ENCODE results near the gene EYS.

Gene EYS

GRCh38 chr6:64807785-64808184, 899.2 kb downstream of the EYS start:
- DNase-seq, result no peak

DNA sequence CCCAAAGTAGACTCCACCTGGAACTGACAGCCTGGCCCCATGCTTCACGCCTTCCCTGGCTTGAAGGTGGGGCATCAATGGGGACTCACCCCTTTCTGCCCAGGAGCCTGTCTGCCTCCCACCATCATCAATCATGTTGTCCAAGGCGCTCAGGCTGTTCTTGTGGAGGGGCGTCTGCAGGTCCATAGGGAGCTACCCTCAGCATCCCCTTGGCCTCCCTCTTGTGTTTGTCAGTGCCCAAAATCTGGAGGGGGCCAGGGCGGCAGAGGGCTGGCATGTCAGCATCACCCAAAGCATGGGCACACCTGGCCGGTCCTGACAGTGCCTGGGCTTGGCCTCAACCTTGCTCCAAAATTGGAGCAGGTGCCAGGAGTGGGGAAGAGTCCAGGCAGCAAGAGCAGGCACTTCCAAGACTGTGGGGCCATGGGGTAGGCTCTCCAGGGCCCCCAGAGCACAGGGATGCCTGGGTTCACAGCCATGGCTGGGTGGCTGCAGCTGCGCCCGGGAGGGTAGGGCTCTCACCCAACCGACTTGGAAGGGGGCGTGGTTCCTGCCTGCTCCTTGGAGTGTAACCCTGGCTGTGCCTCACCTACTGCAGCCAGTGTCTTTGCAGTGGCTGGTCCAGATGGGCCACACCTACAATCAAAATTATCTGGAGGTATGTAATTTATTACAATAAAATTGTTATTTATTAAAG, 903.4 kb downstream of the EYS start:
- no peak for DNase-seq

DNA sequence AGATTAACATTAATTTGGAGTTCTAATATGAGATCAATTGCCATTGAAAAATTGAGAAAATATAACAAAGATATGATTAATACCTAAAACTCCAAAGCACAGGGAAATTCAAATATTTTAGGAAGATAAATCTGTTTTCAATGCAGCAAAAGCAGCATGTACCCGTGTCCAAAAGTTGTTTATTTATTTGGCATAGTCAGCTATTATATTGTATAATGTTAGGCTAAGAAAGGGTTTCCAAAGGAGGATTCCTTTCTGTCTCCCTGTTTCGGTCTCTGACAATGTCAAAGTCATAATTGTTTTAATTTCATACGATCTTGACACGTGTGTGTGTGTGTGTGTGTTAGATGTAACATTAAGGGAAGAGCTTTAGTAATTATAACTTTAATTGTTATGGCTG, 914.5 kb downstream of the EYS start:
- DNase-seq, result no peak

GRCh38 chr6:64789476-64789875, 917.5 kb downstream of the EYS start:
- DNase-seq, result no peak

DNA sequence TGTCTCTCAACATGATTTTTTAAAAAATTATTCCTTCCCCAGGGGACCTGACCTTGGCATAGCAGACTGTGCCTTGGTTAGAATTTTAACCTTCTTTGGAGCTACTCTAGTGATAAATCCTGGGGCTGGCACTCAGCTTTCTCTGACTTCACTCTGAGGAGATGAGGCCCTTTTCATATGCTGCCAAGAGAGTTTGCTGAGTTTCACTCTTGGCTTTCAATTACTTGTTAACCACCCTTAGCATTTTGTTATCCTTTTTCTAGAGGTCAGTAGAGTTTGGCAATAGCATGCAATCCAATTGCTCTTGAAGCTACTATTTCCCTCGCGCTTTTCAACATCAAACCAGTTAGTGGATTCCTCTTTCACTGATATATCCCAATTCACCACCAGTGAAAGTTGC, 920.3 kb downstream of the EYS start:
- no peak for DNase-seq

DNA sequence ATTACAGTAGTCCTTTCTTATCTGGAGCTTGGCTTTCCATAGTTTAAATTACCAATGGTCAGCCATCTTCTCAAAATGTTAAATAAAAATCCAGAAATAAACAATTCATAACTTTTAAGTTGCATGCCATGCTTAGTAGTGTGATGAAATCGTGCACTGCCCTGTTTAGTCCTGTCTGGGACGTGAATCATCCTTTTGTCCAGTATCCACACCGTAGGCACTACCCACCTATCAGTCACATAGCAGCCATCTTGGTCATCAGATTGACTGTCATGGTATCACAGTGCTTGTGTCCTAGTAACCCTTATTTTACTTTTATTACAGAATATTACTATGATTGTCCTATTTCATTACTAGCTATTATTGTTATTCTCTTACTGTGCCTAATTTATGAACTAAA, 924.1 kb downstream of the EYS start:
- no peak for DNase-seq

DNA sequence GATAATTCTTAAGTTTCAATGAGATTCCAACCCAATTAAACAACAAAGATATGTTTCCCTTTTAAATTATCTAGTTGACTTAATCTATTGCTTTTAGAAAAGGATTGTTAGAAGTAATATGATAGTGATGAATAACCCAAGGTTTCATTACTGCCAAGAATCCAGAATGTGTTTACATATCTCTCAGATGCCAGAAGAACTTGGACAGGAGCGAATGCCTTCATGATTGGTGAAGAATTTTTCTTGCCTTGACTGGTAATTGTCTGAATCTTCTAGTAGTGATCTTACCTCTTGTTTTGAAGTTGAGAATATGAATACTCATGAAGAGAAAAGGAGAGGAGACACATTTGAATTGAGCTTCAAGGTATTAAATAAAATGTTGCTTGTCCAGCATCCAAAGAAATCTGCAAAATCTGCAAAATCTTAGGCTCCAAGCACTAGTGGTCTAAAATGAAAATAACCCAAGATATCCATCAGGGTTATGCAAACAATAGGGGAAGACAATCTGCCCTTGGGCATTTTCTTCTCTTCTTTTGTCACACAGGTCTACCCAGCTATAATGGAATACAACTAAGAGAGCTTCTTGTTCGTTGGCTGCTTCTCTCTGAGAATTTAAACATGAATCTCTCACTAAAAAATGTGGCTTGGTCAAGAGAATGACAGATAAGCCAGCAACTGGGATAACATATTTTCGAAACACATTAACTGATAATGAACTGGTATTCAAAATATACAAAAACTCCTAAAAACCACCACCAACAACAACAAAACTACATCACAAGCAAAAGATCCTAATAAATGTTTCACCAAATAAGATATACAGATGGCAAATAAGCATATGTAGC, 928.9 kb downstream of the EYS start:
- DNase-seq, result no peak

DNA sequence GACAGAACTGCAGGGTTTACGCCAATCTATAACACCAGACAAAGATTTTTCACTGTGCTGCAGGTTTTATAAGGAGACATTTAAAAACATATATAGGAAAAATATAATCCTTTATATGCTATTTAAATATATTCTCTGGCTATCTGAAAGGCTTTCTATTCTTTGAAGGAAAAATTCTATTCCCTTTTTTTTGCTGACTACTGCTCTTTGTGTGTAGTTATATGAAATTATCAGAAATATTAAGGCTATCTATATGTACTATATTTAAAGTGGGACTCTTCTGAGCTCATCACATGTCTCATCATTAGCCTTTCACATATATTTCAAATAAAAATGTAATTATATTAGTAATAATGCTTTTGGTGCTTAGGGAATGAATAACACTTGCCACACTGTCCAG, 930.7 kb downstream of the EYS start:
- no peak for DNase-seq

DNA sequence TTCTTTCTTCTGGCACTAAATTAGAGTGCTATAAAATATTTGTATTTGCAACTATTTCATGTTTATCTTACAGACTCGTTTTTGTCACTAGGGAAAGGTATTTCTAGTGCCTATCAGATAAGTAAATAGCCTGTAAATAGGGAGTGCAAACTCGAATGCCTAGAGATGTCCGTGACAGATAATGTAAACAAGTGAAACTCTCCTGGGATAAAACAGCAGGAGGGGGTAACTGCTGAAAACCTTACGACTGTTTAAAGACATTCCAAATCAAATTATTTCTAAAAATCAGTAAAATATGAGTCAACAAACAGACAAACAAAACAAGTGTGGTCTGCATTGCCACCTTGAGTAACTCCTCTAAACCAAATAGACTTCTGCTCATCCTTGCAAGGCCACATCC, 932.1 kb downstream of the EYS start:
- no peak for DNase-seq

- DNase-seq, result no peak
Measured at GRCh38 chr6:64750910-64751309, 956.1 kb downstream of the EYS start.

- DNase-seq, result no peak
Measured at GRCh38 chr6:64737418-64737817, 969.6 kb downstream of the EYS start.

DNA sequence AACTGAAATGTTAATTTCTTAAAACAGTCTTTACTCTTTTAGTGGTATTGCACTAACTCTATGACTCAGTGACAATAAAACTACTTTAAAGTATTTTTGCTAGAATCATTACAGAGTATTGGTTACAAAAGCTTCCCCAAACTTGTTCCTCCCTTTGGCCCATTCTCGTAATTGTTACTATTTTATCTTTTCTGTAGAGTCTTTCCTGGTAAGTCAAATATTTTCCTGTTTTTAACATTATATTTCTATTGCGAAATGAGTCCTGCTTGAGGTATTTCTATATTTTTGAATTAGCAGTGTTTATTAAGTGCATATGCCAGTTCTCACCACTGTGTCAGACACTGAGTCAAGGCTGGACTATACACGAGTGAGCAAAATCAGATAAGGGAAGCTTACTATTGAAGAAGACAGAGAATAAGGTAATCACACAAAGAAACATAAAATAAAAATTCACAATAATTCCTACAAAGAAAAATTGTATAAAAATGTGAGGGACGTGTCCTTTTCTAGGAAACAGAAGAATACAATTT, 970.5 kb downstream of the EYS start:
- DNase-seq, result no peak

DNA sequence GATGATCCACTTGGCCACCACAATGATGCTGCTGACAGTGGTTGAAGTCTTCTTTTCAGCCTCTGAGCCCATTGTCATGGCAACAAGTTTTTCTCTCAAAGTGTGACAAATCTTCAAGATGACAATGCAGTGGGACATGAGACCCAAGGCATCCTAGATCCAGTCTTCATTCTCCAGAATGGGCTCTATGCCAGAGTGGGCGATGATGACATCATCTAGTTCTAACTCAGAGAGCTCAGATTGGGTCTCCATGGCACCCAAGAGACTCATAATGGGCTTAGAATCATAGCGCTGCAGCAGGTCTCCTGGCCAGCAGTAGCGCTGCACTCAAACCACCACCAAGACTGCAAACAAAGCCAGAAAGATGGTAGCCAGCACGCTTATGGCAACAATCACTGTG, 973.6 kb downstream of the EYS start:
- no peak for DNase-seq

DNA sequence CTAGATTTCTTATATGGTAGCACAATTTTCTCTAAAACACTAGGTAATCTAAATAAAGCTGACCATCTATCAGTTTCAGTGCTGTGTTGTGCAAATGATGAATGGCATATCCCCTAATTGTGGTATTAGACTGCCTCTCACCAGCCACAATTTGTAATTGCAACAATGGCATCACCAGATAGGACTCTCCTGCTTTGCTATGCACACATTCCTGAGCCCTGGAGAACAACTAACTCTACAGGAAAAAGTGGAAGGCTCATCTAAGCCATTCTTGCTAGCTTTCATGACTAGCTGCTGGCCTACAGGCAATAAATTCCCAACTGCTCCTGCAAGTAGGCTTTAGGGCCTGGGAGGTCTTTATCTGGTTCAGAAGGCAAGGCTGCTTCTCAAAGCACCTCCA, 974.1 kb downstream of the EYS start:
- DNase-seq, result peak in 3 of 4 experiments; percentile 2 to 36 (median 28)

- DNase-seq, result no peak
Measured at GRCh38 chr6:64729522-64729921, 977.5 kb downstream of the EYS start.

DNA sequence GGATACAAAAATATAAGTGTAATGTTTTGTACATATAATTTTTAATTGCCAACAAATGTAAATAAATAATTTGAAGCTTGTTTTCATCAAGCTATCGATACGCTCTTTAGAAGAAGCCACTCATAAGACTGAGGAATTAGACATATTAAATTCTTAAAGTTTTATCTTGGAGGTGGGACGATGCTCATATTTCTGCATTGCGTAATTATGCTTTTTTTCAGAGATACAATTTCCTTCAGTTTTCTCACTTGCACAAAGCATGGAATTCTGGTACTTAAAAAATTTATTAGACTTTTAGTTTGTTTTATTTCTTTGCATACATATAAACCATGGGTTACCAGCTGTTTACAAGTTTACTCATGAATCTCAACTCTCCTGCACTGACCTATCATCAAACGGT, 980.0 kb downstream of the EYS start:
- DNase-seq, result no peak

DNA sequence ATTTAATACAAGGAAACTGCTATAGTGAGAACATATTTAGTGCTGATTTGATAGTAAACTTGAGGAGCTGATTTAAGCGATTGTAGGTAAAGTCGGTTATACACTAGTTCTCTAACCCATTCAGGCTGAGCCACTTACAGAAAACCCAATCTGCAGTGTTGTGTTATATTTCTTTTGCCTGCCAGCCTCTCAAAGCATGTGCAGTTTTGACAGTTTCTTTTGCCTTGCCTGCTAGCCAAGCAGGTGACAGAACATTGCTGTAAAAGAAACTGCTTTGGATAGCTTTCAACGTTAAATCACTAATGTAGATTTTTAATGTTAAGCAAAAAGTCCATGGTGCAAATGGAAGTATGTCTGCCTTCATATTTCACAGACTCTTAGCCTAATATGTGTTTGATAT, 982.9 kb downstream of the EYS start:
- no peak for DNase-seq

DNA sequence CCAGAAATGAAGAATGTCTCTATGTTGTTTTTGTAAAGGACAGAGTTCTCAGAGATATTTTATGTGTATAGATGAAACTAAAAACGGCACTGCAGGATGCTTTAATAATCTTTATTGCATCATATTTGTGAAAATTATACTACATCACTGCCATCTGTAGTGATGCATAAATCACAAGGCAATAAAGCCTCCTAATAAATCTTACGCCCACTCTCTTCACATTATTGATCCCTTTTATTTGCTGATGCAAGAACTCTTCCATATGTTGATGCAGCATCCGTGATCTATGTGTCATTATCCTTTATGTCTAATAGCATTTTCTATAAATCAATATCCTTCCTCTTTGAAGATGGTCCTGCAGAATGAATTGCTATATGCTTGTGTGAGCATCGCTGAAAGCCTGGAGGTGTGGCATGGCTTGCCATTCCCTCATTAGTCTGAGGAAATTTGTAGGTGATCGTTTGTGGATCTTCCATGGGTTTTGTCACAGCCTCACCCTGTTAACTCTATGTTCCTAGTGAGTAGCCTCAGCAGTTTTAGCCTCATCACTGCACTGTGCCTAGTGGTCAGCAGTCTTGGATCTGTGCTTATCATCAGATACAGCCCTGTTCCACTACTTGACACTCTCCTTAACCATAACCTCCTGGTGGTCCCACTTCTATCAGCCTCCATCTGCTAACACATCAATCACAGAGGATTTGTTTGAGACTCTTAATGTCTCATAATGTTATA, 983.5 kb downstream of the EYS start:
- no peak for DNase-seq

DNA sequence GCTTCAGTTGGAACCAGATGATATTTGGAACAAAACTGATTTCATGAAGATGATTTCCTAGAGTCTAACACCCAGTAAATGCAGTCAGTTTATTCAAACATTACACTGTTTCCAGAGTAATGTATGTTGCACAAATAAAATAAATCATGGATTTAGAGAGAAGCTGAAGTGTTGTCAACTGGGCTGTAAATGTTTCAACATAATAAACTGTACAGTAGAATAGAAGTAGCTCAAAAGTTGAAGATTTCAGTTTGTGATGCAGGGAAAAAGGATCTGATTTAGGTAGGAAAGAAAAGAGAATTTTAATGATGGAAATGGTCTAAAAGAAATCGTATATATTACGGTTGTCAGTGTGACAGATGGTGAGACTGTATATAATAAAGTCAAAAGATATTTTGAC, 985.2 kb downstream of the EYS start:
- no peak for DNase-seq

- no peak for DNase-seq
Measured at GRCh38 chr6:64717281-64717680, 989.7 kb downstream of the EYS start.

DNA sequence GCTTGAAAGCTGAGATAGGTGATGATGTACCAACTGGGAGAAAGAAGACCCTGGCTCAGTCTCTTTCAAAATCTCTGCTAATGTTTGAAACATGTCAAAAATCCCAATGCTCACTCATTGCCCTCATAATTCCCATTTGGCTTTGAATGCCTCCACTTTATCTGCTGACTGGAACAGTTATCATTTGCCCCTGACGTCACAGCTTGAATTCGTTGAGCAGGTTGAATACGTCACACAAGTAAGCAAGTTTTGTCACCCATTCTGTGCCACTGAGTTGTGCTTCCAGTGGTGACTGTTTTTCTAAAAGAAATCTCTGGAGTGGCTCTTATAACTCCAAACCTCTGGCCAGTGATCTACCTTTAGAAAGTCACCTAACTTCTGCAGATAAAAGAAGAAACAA, 991.4 kb downstream of the EYS start:
- no peak for DNase-seq

DNA sequence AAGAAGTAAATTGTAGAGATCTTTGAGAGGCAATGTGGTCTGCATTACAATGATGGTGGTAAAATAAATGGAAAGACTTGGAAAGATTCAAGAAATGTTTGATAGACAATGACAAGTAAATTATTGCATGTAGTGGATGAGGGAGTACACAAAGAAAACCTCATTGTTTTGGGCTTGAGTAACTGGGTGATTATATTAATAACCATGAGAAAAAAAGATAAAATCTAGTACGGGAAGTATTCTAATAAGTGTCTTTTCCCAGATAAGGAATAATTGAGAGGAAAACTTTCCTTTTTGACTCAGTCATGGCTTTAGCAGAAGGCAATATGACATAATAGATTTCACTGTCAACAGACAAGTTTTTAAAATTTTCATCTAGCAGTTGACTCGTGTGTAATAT, 993.0 kb downstream of the EYS start:
- DNase-seq, result no peak

- no peak for DNase-seq
Measured at GRCh38 chr6:64713175-64713574, 993.9 kb downstream of the EYS start.
